Activated naive CD8-positive, alpha-beta T cell (primary cell): ENCODE results near the gene TMEM190.

Source experiments
- H3K27ac Mint-ChIP-seq: one replicate; pipeline ENCODE4 v1.8.0; 2021; ENCODE audit warnings: mixed read lengths
- H3K27me3 Mint-ChIP-seq: one replicate; pipeline ENCODE4 v1.8.0; 2021; ENCODE audit warnings: mixed read lengths
- H3K36me3 Mint-ChIP-seq: one replicate; pipeline ENCODE4 v1.8.0; 2021; ENCODE audit warnings: mixed read lengths
- H3K4me1 Mint-ChIP-seq: one replicate; pipeline ENCODE4 v1.8.0; 2021; ENCODE audit warnings: low read depth, mixed read lengths
- H3K4me3 Mint-ChIP-seq: one replicate; pipeline ENCODE4 v1.8.0; 2021; ENCODE audit warnings: mild to moderate bottlenecking, mixed read lengths
- H3K9me3 Mint-ChIP-seq: one replicate; pipeline ENCODE4 v1.8.0; 2021; ENCODE audit warnings: low read depth, mixed read lengths

The TMEM190 gene

GRCh38 chr19:55358943-55359908, 17.4 kb upstream of the TMEM190 start:
- H3K27me3 Mint-ChIP-seq, result peaks cover 8% of the 10 kb centered on the region
- no peaks in the 10 kb centered on the region for H3K9me3 Mint-ChIP-seq

GRCh38 chr19:55360902-55361301, 15.7 kb upstream of the TMEM190 start:
- Mint-ChIP-seq H3K27ac (no peak overlapping the region), H3K4me1 (no peaks in the 10 kb centered on the region), H3K9me3 (no peaks in the 10 kb centered on the region), H3K27me3 (peaks cover 7% of the 10 kb centered on the region), H3K4me3 (no peak overlapping the region), H3K36me3 (no peaks in the 10 kb centered on the region)

More at GRCh38 chr19:55358943-55359908, 17.4 kb upstream of the TMEM190 start:
- H3K27ac Mint-ChIP-seq, result no peak overlapping the region
- H3K36me3 Mint-ChIP-seq, result no peaks in the 10 kb centered on the region
- H3K4me3 Mint-ChIP-seq, result no peak overlapping the region
- peaks cover 3% of the 10 kb centered on the region for H3K4me1 Mint-ChIP-seq

- Mint-ChIP-seq H3K27me3 (peaks cover 2% of the 10 kb centered on the region), H3K4me1 (no peaks in the 10 kb centered on the region), H3K36me3 (no peaks in the 10 kb centered on the region), H3K27ac (no peak overlapping the region), H3K4me3 (no peak overlapping the region), H3K9me3 (no peaks in the 10 kb centered on the region)
Observed at GRCh38 chr19:55362174-55362989, 14.2 kb upstream of the TMEM190 start.

GRCh38 chr19:55362990-55363716, 13.5 kb upstream of the TMEM190 start, which contains the start of gene GARIN5B:
GARIN5B (minus strand) TSS chr19:55363260; CDS start chr19:55363066, 194 bp downstream.
- H3K36me3 Mint-ChIP-seq, result no peaks in the 10 kb centered on the region
- no peaks in the 10 kb centered on the region for H3K4me1 Mint-ChIP-seq
- H3K27me3 Mint-ChIP-seq, result no peaks in the 10 kb centered on the region
- H3K27ac Mint-ChIP-seq, result no peak within 1 kb of the TSS
- no peak within 1 kb of the TSS for H3K4me3 Mint-ChIP-seq
- no peaks in the 10 kb centered on the region for H3K9me3 Mint-ChIP-seq

GRCh38 chr19:55365245-55365644, 11.4 kb upstream of the TMEM190 start:
- no peak overlapping the region for H3K27ac Mint-ChIP-seq
- H3K9me3 Mint-ChIP-seq, result no peaks in the 10 kb centered on the region
- no peak overlapping the region for H3K4me3 Mint-ChIP-seq
- peaks cover 2% of the 10 kb centered on the region for H3K27me3 Mint-ChIP-seq
- peaks cover 4% of the 10 kb centered on the region for H3K4me1 Mint-ChIP-seq
- H3K36me3 Mint-ChIP-seq, result no peaks in the 10 kb centered on the region

- no peaks in the 10 kb centered on the region for H3K9me3 Mint-ChIP-seq
- H3K4me1 Mint-ChIP-seq, result peaks cover 9% of the 10 kb centered on the region
- H3K27me3 Mint-ChIP-seq, result peaks cover 6% of the 10 kb centered on the region
- no peak overlapping the region for H3K4me3 Mint-ChIP-seq
- H3K36me3 Mint-ChIP-seq, result peaks cover 2% of the 10 kb centered on the region
- no peak overlapping the region for H3K27ac Mint-ChIP-seq
Observed at GRCh38 chr19:55365964-55366363, 10.7 kb upstream of the TMEM190 start.

- H3K9me3 Mint-ChIP-seq, result no peaks in the 10 kb centered on the region
- peaks cover 2% of the 10 kb centered on the region for H3K36me3 Mint-ChIP-seq
- no peak overlapping the region for H3K4me3 Mint-ChIP-seq
- peaks cover 10% of the 10 kb centered on the region for H3K27me3 Mint-ChIP-seq
- H3K4me1 Mint-ChIP-seq, result peaks cover 9% of the 10 kb centered on the region
- H3K27ac Mint-ChIP-seq, result no peak overlapping the region
Observed at GRCh38 chr19:55366790-55367189, 9.8 kb upstream of the TMEM190 start.

GRCh38 chr19:55368106-55368505, 8.5 kb upstream of the TMEM190 start:
- H3K4me3 Mint-ChIP-seq, result no peak overlapping the region
- no peaks in the 10 kb centered on the region for H3K9me3 Mint-ChIP-seq
- peaks cover 14% of the 10 kb centered on the region for H3K27me3 Mint-ChIP-seq

GRCh38 chr19:55368701-55369563, 7.7 kb upstream of the TMEM190 start:
- Mint-ChIP-seq H3K36me3 (peaks cover 2% of the 10 kb centered on the region), H3K27ac (no peak overlapping the region), H3K4me1 (peaks cover 16% of the 10 kb centered on the region), H3K27me3 (peaks cover 18% of the 10 kb centered on the region), H3K9me3 (no peaks in the 10 kb centered on the region), H3K4me3 (peak overlapping the region; percentile 5)

More at GRCh38 chr19:55368106-55368505, 8.5 kb upstream of the TMEM190 start:
- no peak overlapping the region for H3K27ac Mint-ChIP-seq
- H3K4me1 Mint-ChIP-seq, result peaks cover 12% of the 10 kb centered on the region
- peaks cover 2% of the 10 kb centered on the region for H3K36me3 Mint-ChIP-seq

- Mint-ChIP-seq H3K4me1 (peaks cover 16% of the 10 kb centered on the region), H3K4me3 (peak overlapping the region; percentile 79), H3K9me3 (no peaks in the 10 kb centered on the region), H3K36me3 (peaks cover 2% of the 10 kb centered on the region), H3K27me3 (peaks cover 18% of the 10 kb centered on the region), H3K27ac (no peak overlapping the region)
Observed at GRCh38 chr19:55369653-55370304, 6.8 kb upstream of the TMEM190 start.

- Mint-ChIP-seq H3K4me3 (peak within 1 kb of the TSS; percentile 79), H3K9me3 (no peaks in the 10 kb centered on the region), H3K27me3 (peaks cover 18% of the 10 kb centered on the region), H3K36me3 (peaks cover 2% of the 10 kb centered on the region), H3K4me1 (peaks cover 16% of the 10 kb centered on the region), H3K27ac (no peak within 1 kb of the TSS)
Observed at GRCh38 chr19:55370305-55370988, 6.2 kb upstream of the TMEM190 start, which contains the start of gene IL11. IL11 (minus strand) TSS chr19:55370463; CDS start chr19:55370310, 153 bp downstream.

- H3K27ac Mint-ChIP-seq, result no peak overlapping the region
- no peaks in the 10 kb centered on the region for H3K9me3 Mint-ChIP-seq
- peak overlapping the region; percentile 11 for H3K4me3 Mint-ChIP-seq
- H3K27me3 Mint-ChIP-seq, result peaks cover 18% of the 10 kb centered on the region
- peaks cover 2% of the 10 kb centered on the region for H3K36me3 Mint-ChIP-seq
- H3K4me1 Mint-ChIP-seq, result peaks cover 16% of the 10 kb centered on the region
Observed at GRCh38 chr19:55372316-55373081, 4.1 kb upstream of the TMEM190 start.
